Measurements from ENCODE around the gene CD7.

GRCh38 chr17:82348434-82348833 lies 31.0 kb upstream of the CD7 start:
- TF ChIP-seq CTCF (IDR thresholded peaks at IDR 0.05) (no peak), TCF7L2 (IDR thresholded peaks at IDR 0.05; ENCODE audit: low read depth, low read length) (no peak), POLR2AphosphoS5 (IDR thresholded peaks at IDR 0.05; ENCODE audit: low read depth, low read length) (no peak), REST (IDR thresholded peaks at IDR 0.05; ENCODE audit: insufficient read depth in 1 of 2, low read depth in 2 of 2, low read length in 1 of 2) (no peak)

Measured in Panc1 (cell line).